ENCODE data around the gene LRSAM1. TPM values are rescaled to one million over a fixed set of nuclear protein-coding genes. Genes with fewer than 3 reads are reported as not detected.

LRSAM1 gene
- total and polyA plus RNA-seq, 9 of the 15 experiments (the other 6 are each of a cell fraction or from before 2014, with no cell fraction given), result 0.07 to 16.2 (median 4.7) TPM

- TF ChIP-seq DMBX1 (CRISPR knock-in tag; IDR thresholded peaks at IDR 0.05; ENCODE audit: borderline replicate concordance) (peak; percentile 10; the same call in 1 of the 2 replicates), NR2C2 (CRISPR knock-in tag; IDR thresholded peaks at IDR 0.05) (no peak), NR2C2 (tag; IDR thresholded peaks at IDR 0.05) (0 out of 2 replicates have a peak, but pooled peaks have one; percentile 30), MTF1 (CRISPR knock-in tag; IDR thresholded peaks at IDR 0.05; ENCODE audit: borderline replicate concordance) (no peak), MAZ (CRISPR knock-in tag; conservative IDR thresholded peaks at IDR 0.05 in 1 of 2, IDR thresholded peaks at IDR 0.05 in 1 of 2) (0 out of 4 replicates have a peak, but pooled peaks of 1 of the 2 experiments have one; percentile 3), NONO (IDR thresholded peaks at IDR 0.05; ENCODE audit: low read depth in 2 of 2, low read length in 1 of 2) (no peak), MEIS2 (IDR thresholded peaks at IDR 0.05; ENCODE audit: partially characterized antibody) (peak; percentile 45), ZNF239 (CRISPR knock-in tag; IDR thresholded peaks at IDR 0.05) (peak; percentile 71), HSF4 (CRISPR knock-in tag; IDR thresholded peaks at IDR 0.05; ENCODE audit: borderline replicate concordance) (peak; percentile 4; the same call in 1 of the 2 replicates), ZNF592 (IDR thresholded peaks at IDR 0.05) (peak; percentile 66; the same call in 1 of the 2 replicates), ZBTB7A (IDR thresholded peaks at IDR 0.05; ENCODE audit: borderline replicate concordance, control insufficient read depth, low read depth, low read length) (0 out of 2 replicates have a peak, but pooled peaks have one; percentile 2), L3MBTL2 (IDR thresholded peaks at IDR 0.05) (peak; percentile 65), NFE2L1 (tag; IDR thresholded peaks at IDR 0.05; ENCODE audit: borderline replicate concordance, low read depth) (no peak), ETV5 (CRISPR knock-in tag; IDR thresholded peaks at IDR 0.05; ENCODE audit: low read depth) (no peak), ADNP (tag; IDR thresholded peaks at IDR 0.05) (peak; percentile 91)
- TF ChIP-seq, protein P1, sequence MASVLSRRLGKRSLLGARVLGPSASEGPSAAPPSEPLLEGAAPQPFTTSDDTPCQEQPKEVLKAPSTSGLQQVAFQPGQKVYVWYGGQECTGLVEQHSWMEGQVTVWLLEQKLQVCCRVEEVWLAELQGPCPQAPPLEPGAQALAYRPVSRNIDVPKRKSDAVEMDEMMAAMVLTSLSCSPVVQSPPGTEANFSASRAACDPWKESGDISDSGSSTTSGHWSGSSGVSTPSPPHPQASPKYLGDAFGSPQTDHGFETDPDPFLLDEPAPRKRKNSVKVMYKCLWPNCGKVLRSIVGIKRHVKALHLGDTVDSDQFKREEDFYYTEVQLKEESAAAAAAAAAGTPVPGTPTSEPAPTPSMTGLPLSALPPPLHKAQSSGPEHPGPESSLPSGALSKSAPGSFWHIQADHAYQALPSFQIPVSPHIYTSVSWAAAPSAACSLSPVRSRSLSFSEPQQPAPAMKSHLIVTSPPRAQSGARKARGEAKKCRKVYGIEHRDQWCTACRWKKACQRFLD (CRISPR knock-in tag; IDR thresholded peaks at IDR 0.05), result 0 out of 2 replicates have a peak, but pooled peaks have one; percentile 12
- TF ChIP-seq, protein P2, sequence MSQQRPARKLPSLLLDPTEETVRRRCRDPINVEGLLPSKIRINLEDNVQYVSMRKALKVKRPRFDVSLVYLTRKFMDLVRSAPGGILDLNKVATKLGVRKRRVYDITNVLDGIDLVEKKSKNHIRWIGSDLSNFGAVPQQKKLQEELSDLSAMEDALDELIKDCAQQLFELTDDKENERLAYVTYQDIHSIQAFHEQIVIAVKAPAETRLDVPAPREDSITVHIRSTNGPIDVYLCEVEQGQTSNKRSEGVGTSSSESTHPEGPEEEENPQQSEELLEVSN (IDR thresholded peaks at IDR 0.05; ENCODE audit: borderline replicate concordance in 1 of 2, extremely low read depth in 1 of 2, insufficient read depth in 1 of 2, insufficient read length in 1 of 2, low read depth in 1 of 2, low read length in 1 of 2, poor library complexity in 1 of 2, severe bottlenecking in 1 of 2), result peak in 1 of 2 experiments; percentile 11
- TF ChIP-seq, protein P3, sequence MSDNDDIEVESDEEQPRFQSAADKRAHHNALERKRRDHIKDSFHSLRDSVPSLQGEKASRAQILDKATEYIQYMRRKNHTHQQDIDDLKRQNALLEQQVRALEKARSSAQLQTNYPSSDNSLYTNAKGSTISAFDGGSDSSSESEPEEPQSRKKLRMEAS (CRISPR knock-in tag; IDR thresholded peaks at IDR 0.05), result peak; percentile 61; the same call in 1 of the 2 replicates
Observed at GRCh38 chr9:127539982-127540663, 88.8 kb downstream of the LRSAM1 start (continued).

Data from K562 (cell line).